Type B pancreatic cell (in vitro differentiated cells): ENCODE data around the gene NPLOC4. TPM values are rescaled to one million over a fixed set of nuclear protein-coding genes. Genes with fewer than 3 reads are reported as not detected.

Source experiments
- DNase-seq: peaks from one replicate; pipeline ENCODE4 v3.0.0; 2021; ENCODE audit warnings: mixed read lengths; ENCODE audit not compliant: unreplicated experiment; ENCODE audit errors: extremely low spot score
- H3K27ac Mint-ChIP-seq: 2 replicates; pipeline ENCODE4 v1.8.0; 2021; ENCODE audit warnings: mild to moderate bottlenecking, mixed read lengths
- H3K27me3 Mint-ChIP-seq: 2 replicates; pipeline ENCODE4 v1.8.0; 2021; ENCODE audit warnings: mixed read lengths
- H3K36me3 Mint-ChIP-seq: 2 replicates; pipeline ENCODE4 v1.8.0; 2021; ENCODE audit warnings: mixed read lengths
- H3K4me1 Mint-ChIP-seq: one replicate; pipeline ENCODE4 v1.8.0; 2021; ENCODE audit warnings: mixed read lengths; ENCODE audit not compliant: unreplicated experiment
- H3K4me3 Mint-ChIP-seq: 2 replicates; pipeline ENCODE4 v1.8.0; 2021; ENCODE audit warnings: mild to moderate bottlenecking, mixed read lengths
- H3K9me3 Mint-ChIP-seq: 2 replicates; pipeline ENCODE4 v1.8.0; 2021; ENCODE audit warnings: mixed read lengths
- CTCF ChIP-seq: fragments of 200-600 bp; sonication (generic); conservative IDR thresholded peaks from 2 replicates; pipeline ENCODE4 v1.5.0; 2021; ENCODE audit warnings: antibody characterized with exemption, mild to moderate bottlenecking
- total RNA-seq: library from RNA; stranded (reverse); gene quantifications from 2 replicates; pipeline ENCODE4 v1.2.1, GENCODE V29; 2021; ENCODE audit warnings: low replicate concordance

Gene NPLOC4
- total RNA-seq, 1 donor from 2014 or later, result 82.4 TPM

GRCh38 chr17:81660441-81660840 is 23.5 kb upstream of the NPLOC4 start:
- H3K9me3 Mint-ChIP-seq, result no peaks in the 10 kb centered on the region
- no peaks in the 10 kb centered on the region for H3K27me3 Mint-ChIP-seq
- H3K4me3 Mint-ChIP-seq, result no peak overlapping the region
- no peak for DNase-seq
- H3K4me1 Mint-ChIP-seq, result no peaks in the 10 kb centered on the region
- H3K27ac Mint-ChIP-seq, result no peak overlapping the region
- no peak for TF ChIP-seq CTCF
- H3K36me3 Mint-ChIP-seq, result no peaks in the 10 kb centered on the region

- no peaks in the 10 kb centered on the region for H3K4me1 Mint-ChIP-seq
- H3K4me3 Mint-ChIP-seq, result no peak overlapping the region
- H3K27ac Mint-ChIP-seq, result peak overlapping the region; percentile 84
- TF ChIP-seq CTCF, result no peak
- no peaks in the 10 kb centered on the region for H3K9me3 Mint-ChIP-seq
- H3K27me3 Mint-ChIP-seq, result no peaks in the 10 kb centered on the region
- no peaks in the 10 kb centered on the region for H3K36me3 Mint-ChIP-seq
- no peak for DNase-seq
These were observed 22.1 kb upstream of the NPLOC4 start for GRCh38 chr17:81659038-81659437.

GRCh38 chr17:81656835-81657234 is 19.9 kb upstream of the NPLOC4 start:
- DNase-seq, result no peak
- Mint-ChIP-seq H3K4me1 (peaks cover 1% of the 10 kb centered on the region), H3K36me3 (no peaks in the 10 kb centered on the region), H3K27ac (no peak overlapping the region), H3K9me3 (no peaks in the 10 kb centered on the region), H3K27me3 (no peaks in the 10 kb centered on the region), H3K4me3 (no peak overlapping the region)
- no peak for TF ChIP-seq CTCF

GRCh38 chr17:81656118-81656743 is 19.3 kb upstream of the NPLOC4 start, which contains the start of gene PDE6G:
PDE6G (minus strand) TSS chr17:81656542; CDS start chr17:81653305, 3,237 bp downstream.
- DNase-seq, result no peak
- Mint-ChIP-seq H3K36me3 (no peaks in the 10 kb centered on the region), H3K27me3 (no peaks in the 10 kb centered on the region), H3K4me1 (peaks cover 4% of the 10 kb centered on the region), H3K9me3 (no peaks in the 10 kb centered on the region), H3K4me3 (no peak within 1 kb of the TSS), H3K27ac (no peak within 1 kb of the TSS)
- TF ChIP-seq CTCF, result no peak

- no peak overlapping the region for H3K4me3 Mint-ChIP-seq
- no peaks in the 10 kb centered on the region for H3K9me3 Mint-ChIP-seq
These were observed 18.6 kb upstream of the NPLOC4 start for GRCh38 chr17:81655378-81656117.

More at GRCh38 chr17:81655378-81656117, 18.6 kb upstream of the NPLOC4 start:
- no peaks in the 10 kb centered on the region for H3K36me3 Mint-ChIP-seq
- DNase-seq, result no peak
- TF ChIP-seq CTCF, result no peak
- peaks cover 4% of the 10 kb centered on the region for H3K4me1 Mint-ChIP-seq
- no peaks in the 10 kb centered on the region for H3K27me3 Mint-ChIP-seq
- no peak overlapping the region for H3K27ac Mint-ChIP-seq
